K562 (cell line): ENCODE results near the gene MYOM3. TPM values are rescaled to one million over a fixed set of nuclear protein-coding genes. Genes with fewer than 3 reads are reported as not detected.
A peak's percentile ranks its signal among the peaks of the same experiment; 100 is the strongest.

ENCODE experiments used
- ATAC-seq: fragments of 200-7000 bp; cut with Tn5 transposase; 3 replicates; pipeline ENCODE4 v1.9.1; 2020; ENCODE audit warnings: moderate library complexity
- BruUV-seq: library from RNA; stranded (reverse); fragments of 400-500 nt; replicated peaks from 2 replicates; lab custom pipeline; 2021; lab: Mats Ljungman, UMichigan
- CTCF ChIA-PET: fragments of 300-600 bp; formaldehyde crosslinking; extraction: SDS; loops from one replicate; lab custom pipeline; 2021; ENCODE audit warnings: low intra/inter-chr PET ratio; lab: Yijun Ruan, JAX
- POLR2A ChIA-PET: fragments of 300-600, 350-650 bp; sonication (Branson Sonifier 250); formaldehyde crosslinking; extraction: SDS; loops from one replicate; lab custom pipeline; 2021; ENCODE audit warnings: antibody characterized with exemption, inconsistent platforms; lab: Yijun Ruan, JAX
- DNase-seq, 4 experiments: peaks; one replicate each; pipeline versions ENCODE4 v3.0.0 to v3.0.0-alpha.2; 2011 to 2018; ENCODE audit warnings: low spot score in 3 of 4, mixed read lengths in 3 of 4; ENCODE audit errors: extremely low read depth in 1 of 4
- FAIRE-seq: peaks from 2 replicates; lab custom pipeline; 2011; peaks lifted over from hg19 to GRCh38; lab: Jason Lieb, UNC
- H2AFZ ChIP-seq: 2 replicates; pipeline ENCODE4 v1.6.0; 2011; ENCODE audit warnings: low read depth, low read length, control low read depth, inconsistent platforms
- H3K27ac ChIP-seq: fragments of 200-600 bp; 3 replicates; pipeline ENCODE4 v1.8.0; 2011; ENCODE audit warnings: low read depth, mild to moderate bottlenecking, control low read depth, inconsistent platforms, low read length, moderate library complexity, mixed read lengths; ENCODE audit errors: extremely low read depth
- H3K27me3 ChIP-seq, 2 experiments: fragments of 300-600 bp in 1 of 2; 2 replicates in 1 of 2; 3 replicates in 1 of 2; pipeline versions ENCODE4 v1.6.0 to v1.8.0; 2011; ENCODE audit warnings: inconsistent platforms in 2 of 2, low read length in 2 of 2, mild to moderate bottlenecking in 1 of 2, mixed read lengths in 1 of 2, moderate library complexity in 1 of 2; ENCODE audit not compliant: control insufficient read depth in 2 of 2, insufficient read depth in 2 of 2
- H3K36me3 ChIP-seq: fragments of 300-600 bp; 3 replicates; pipeline ENCODE4 v1.8.0; 2011; ENCODE audit warnings: mild to moderate bottlenecking, low read length, inconsistent platforms; ENCODE audit not compliant: control insufficient read depth, insufficient read depth
- H3K4me1 ChIP-seq, 2 experiments: fragments of 200-600 bp in 1 of 2; replicated peaks in 1 of 2; 2 replicates in 1 of 2; 3 replicates in 1 of 2; pipeline versions ENCODE4 v1.5.1 to v1.8.0; 2011; ENCODE audit warnings: inconsistent platforms in 2 of 2, low read length in 2 of 2, mild to moderate bottlenecking in 1 of 2, mixed read lengths in 1 of 2, moderate library complexity in 1 of 2; ENCODE audit not compliant: control insufficient read depth in 2 of 2, insufficient read depth in 2 of 2
- H3K4me2 ChIP-seq: 2 replicates; pipeline ENCODE4 v1.6.1; 2011; ENCODE audit warnings: low read length, control low read depth, inconsistent platforms, mixed read lengths; ENCODE audit not compliant: insufficient read depth
- H3K4me3 ChIP-seq: fragments of 200-600 bp; sonication (generic), shearing (Covaris generic); 2 replicates; pipeline ENCODE4 v1.5.1; 2016; ENCODE audit warnings: control low read depth, inconsistent platforms
- H3K79me2 ChIP-seq: fragments of 200-600 bp; 3 replicates; pipeline ENCODE4 v1.8.0; 2011; ENCODE audit warnings: low read length, inconsistent platforms; ENCODE audit not compliant: control insufficient read depth, insufficient read depth
- H3K9ac ChIP-seq, 2 experiments: 2 replicates each; pipeline versions ENCODE4 v1.6.0 to v1.6.1; 2011; ENCODE audit warnings: low read depth in 2 of 2, low read length in 2 of 2, control low read depth in 1 of 2, inconsistent platforms in 1 of 2, mild to moderate bottlenecking in 1 of 2, mixed read lengths in 1 of 2; ENCODE audit not compliant: insufficient read depth in 1 of 2
- H3K9me1 ChIP-seq: one replicate; pipeline ENCODE4 v1.6.0; 2011; ENCODE audit warnings: inconsistent platforms, mild to moderate bottlenecking, low read length, moderate library complexity; ENCODE audit not compliant: control insufficient read depth, insufficient read depth
- H3K9me3 ChIP-seq: replicated peaks from 2 replicates; pipeline ENCODE4 v1.5.1; 2011; ENCODE audit warnings: low read depth, low read length, inconsistent platforms; ENCODE audit not compliant: control insufficient read depth, insufficient read depth
- H4K20me1 ChIP-seq: replicated peaks from 2 replicates; pipeline ENCODE4 v1.6.1; 2011; ENCODE audit warnings: low read length, inconsistent platforms, mixed read lengths; ENCODE audit not compliant: control insufficient read depth, insufficient read depth
- DNMT1 ChIP-seq: fragments of 450-650 bp; IDR thresholded peaks from 2 replicates; pipeline ENCODE4 v1.6.1; 2016; ENCODE audit warnings: antibody characterized with exemption, mild to moderate bottlenecking
- EGR1 ChIP-seq: fragments of 450-650 bp; conservative IDR thresholded peaks from 2 replicates; pipeline ENCODE4 v1.6.1; 2017; ENCODE audit warnings: mild to moderate bottlenecking
- ESRRA ChIP-seq: fragments of 450-650 bp; IDR thresholded peaks from 2 replicates; pipeline ENCODE4 v1.6.1; 2014; ENCODE audit warnings: low read depth, mild to moderate bottlenecking, moderate library complexity, borderline replicate concordance
- NFXL1 ChIP-seq: fragments of 450-650 bp; formaldehyde crosslinking; IDR thresholded peaks from 2 replicates; pipeline ENCODE4 v1.4.0; 2021; ENCODE audit warnings: mild to moderate bottlenecking
- RBM25 ChIP-seq: fragments of 200-400 bp; formaldehyde crosslinking; IDR thresholded peaks from 2 replicates; pipeline ENCODE4 v1.6.1; 2018; ENCODE audit warnings: low read length, low read depth, moderate library complexity; ENCODE audit not compliant: severe bottlenecking
- SETDB1 ChIP-seq: IDR thresholded peaks from one replicate; pipeline ENCODE4 v1.6.1; 2012; ENCODE audit warnings: low read length, control low read depth, inconsistent platforms
- TCFL5 ChIP-seq: fragments of 250-450 bp; sonication (Bioruptor Pico); conservative IDR thresholded peaks from 2 replicates; pipeline ENCODE4 v1.6.1; 2021; ENCODE audit warnings: mild to moderate bottlenecking, moderate library complexity, matching md5 sums
- TFAM ChIP-seq: fragments of 250-450 bp; sonication (Bioruptor Pico); conservative IDR thresholded peaks from 2 replicates; pipeline ENCODE4 v1.5.0; 2021; ENCODE audit warnings: mild to moderate bottlenecking, moderate library complexity
- YY1 ChIP-seq, 3 experiments: IDR thresholded peaks; 2 replicates each; pipeline ENCODE4 v1.6.1; 2011; ENCODE audit warnings: low read length in 2 of 3, mild to moderate bottlenecking in 2 of 3, moderate library complexity in 2 of 3, borderline replicate concordance in 1 of 3, control low read depth in 1 of 3, low read depth in 1 of 3; ENCODE audit not compliant: insufficient read depth in 3 of 3, insufficient replicate concordance in 2 of 3, control insufficient read depth in 1 of 3, insufficient read length in 1 of 3; ENCODE audit errors: extremely low read depth in 1 of 3
- ZNF197 ChIP-seq: fragments of 200-800 bp; sonication (Bioruptor generic); IDR thresholded peaks from 2 replicates; pipeline ENCODE4 v1.6.1; 2016; ENCODE audit warnings: low read depth, missing genetic modification characterization, missing compliant biosample characterization
- ZNF274 ChIP-seq: IDR thresholded peaks from 2 replicates; pipeline ENCODE4 v1.6.1; 2011; ENCODE audit warnings: low read depth, mild to moderate bottlenecking, low read length, moderate library complexity, borderline replicate concordance
- ZNF695 ChIP-seq: fragments of 450-650 bp; formaldehyde crosslinking; IDR thresholded peaks from 2 replicates; pipeline ENCODE4 v1.4.0; 2020; ENCODE audit warnings: mild to moderate bottlenecking, moderate library complexity
- WGBS: fragments of 100-300 bp; shearing (Covaris generic); methylation state at CpG from one replicate; pipeline ENCODE4 v1.1.6; 2016; ENCODE audit warnings: low coverage, mixed read lengths; ENCODE audit not compliant: insufficient coverage; ENCODE audit errors: missing lambda C conversion rate; 5-methylcytosine and 5-hydroxymethylcytosine counted together
- in situ Hi-C: fragments of 300-500 bp; cut with MboI; formaldehyde crosslinking; loops from 4 replicates; pipeline ENCODE4 v1.15.0; 2018; ENCODE audit warnings: inconsistent platforms, mixed read lengths
- intact Hi-C: fragments of 100-400 bp; cut with micrococcal nuclease; formaldehyde crosslinking; loops from 2 replicates; pipeline ENCODE4 v1.14.2; 2022
- polyA plus RNA-seq, 8 experiments: library from polyadenylated mRNA; depleted of rRNA in 4 of 8; stranded (reverse) in 5 of 8; unstranded in 3 of 8; fragments of >200 nt; fragmentation: Nextera tagmentation in 2 of 8; fragmentation: Illumina TruSeq in 1 of 8; extraction: Ambion mirVana in 2 of 8; extraction: Trizol in 1 of 8; gene quantifications; 2 replicates each; pipeline versions ENCODE4 v1.2.1 to v1.2.3, GENCODE V29; 2011 to 2014; ENCODE audit warnings: inconsistent platforms in 1 of 8, missing spikeins in 1 of 8
- total RNA-seq, 7 experiments: library from RNA; depleted of rRNA in 6 of 7; stranded (reverse); fragments of >200 nt in 6 of 7; fragmentation: Illumina TruSeq in 2 of 7; extraction: Trizol in 2 of 7; gene quantifications; 2 replicates each; pipeline versions ENCODE4 v1.2.1 to v1.2.3, GENCODE V29; 2011 to 2021; ENCODE audit warnings: low replicate concordance in 1 of 7
- TF ChIP-seq, protein P1 (sequence below): fragments of 450-650 bp; conservative IDR thresholded peaks from 2 replicates; pipeline ENCODE4 v1.6.1; 2016; ENCODE audit warnings: missing genetic modification characterization, low read depth, mild to moderate bottlenecking, control low read depth, missing compliant biosample characterization

Gene MYOM3
- total and polyA plus RNA-seq, 9 of the 15 experiments (the other 6 are each of a cell fraction or from before 2014, with no cell fraction given): 0.01 TPM; not detected in 8

GRCh38 chr1:24109686-24110475, 2.1 kb downstream of the MYOM3 start:
- peaks cover 0 to 29% of the 10 kb centered on the region in 2 experiments; a peak in 3 of 5 replicates for H3K4me1 ChIP-seq
- POLR2A ChIA-PET: interaction anchor here (0.9 kb wide), 1 partner anchor 134 kb away, joined by 5 read pairs; no protein-coding TSS in a partner anchor
- H3K9ac ChIP-seq: no peak overlapping the region
- H3K27ac ChIP-seq: no peak overlapping the region
- H3K4me2 ChIP-seq: no peak overlapping the region
- no peaks in the 10 kb centered on the region for H3K9me1 ChIP-seq
- H4K20me1 ChIP-seq: peaks cover 10% of the 10 kb centered on the region
- H3K4me3 ChIP-seq: no peak overlapping the region
- in situ Hi-C loops (no loop called here), intact Hi-C loops (loop anchor here (5.0 kb wide), 1 partner anchor 163 kb away; no protein-coding TSS in a partner anchor)
- H3K27me3 ChIP-seq: peaks cover 50 to 83% of the 10 kb centered on the region in 2 experiments
- no TSS peak for BruUV-seq
- H3K36me3 ChIP-seq: no peaks in the 10 kb centered on the region
- CTCF ChIA-PET: no interaction called here
- TF ChIP-seq EGR1 (peak; percentile 40; the same call in 1 of the 2 replicates), YY1 (IDR thresholded peaks at IDR 0.05; ENCODE audit: borderline replicate concordance in 1 of 3, control insufficient read depth in 1 of 3, extremely low read depth in 1 of 3, insufficient read depth in 3 of 3, insufficient read length in 1 of 3, insufficient replicate concordance in 2 of 3, low read depth in 1 of 3, low read length in 2 of 3) (no peak), ESRRA (peak; percentile 15; the same call in 1 of the 2 replicates)
- ATAC-seq (no peak), FAIRE-seq (no peak), DNase-seq (no peak)
- 4% methylated on average over 15 of the region's 15 CpGs for WGBS
- no peak overlapping the region for H2AFZ ChIP-seq
- no peaks in the 10 kb centered on the region for H3K79me2 ChIP-seq
- no peaks in the 10 kb centered on the region for H3K9me3 ChIP-seq

DNA sequence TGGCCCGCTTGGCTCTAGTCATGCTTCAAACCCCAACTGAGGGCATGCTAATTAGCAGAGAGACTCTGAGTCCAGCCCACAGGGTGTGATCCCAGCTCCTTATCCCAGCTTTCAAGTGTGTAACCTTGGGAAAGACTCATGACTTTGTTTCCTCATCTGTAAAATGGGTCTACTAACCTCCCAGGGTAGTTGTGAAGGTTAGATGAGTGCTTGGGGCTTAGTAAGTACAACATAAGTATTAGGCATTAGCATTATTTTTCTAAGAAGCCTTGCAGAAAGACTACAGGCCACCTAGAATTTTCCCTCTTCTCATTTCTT, 2.8 kb downstream of the MYOM3 start:
- no TSS peak for BruUV-seq
- no peak overlapping the region for H2AFZ ChIP-seq
- whole genome bisulfite sequencing: 10% methylated on average over 1 of the region's 1 CpG
- no peak overlapping the region; a peak in 1 of 4 replicates for H3K9ac ChIP-seq
- no peaks in the 10 kb centered on the region for H3K36me3 ChIP-seq
- no peaks in the 10 kb centered on the region for H3K9me1 ChIP-seq
- no peak overlapping the region for H3K27ac ChIP-seq
- intact Hi-C loops: no loop called here
- CTCF ChIA-PET: no interaction called here
- no peak overlapping the region for H3K4me2 ChIP-seq
- H3K9me3 ChIP-seq: no peaks in the 10 kb centered on the region
- H4K20me1 ChIP-seq: peaks cover 10% of the 10 kb centered on the region
- DNase-seq (no peak), FAIRE-seq (no peak), ATAC-seq (no peak)
- peaks cover 0 to 29% of the 10 kb centered on the region in 2 experiments; a peak in 3 of 5 replicates for H3K4me1 ChIP-seq
- H3K79me2 ChIP-seq: no peaks in the 10 kb centered on the region
- in situ Hi-C loops: no loop called here
- peaks cover 46 to 77% of the 10 kb centered on the region in 2 experiments for H3K27me3 ChIP-seq
- H3K4me3 ChIP-seq: no peak overlapping the region
- POLR2A ChIA-PET: no interaction called here
- TF ChIP-seq ZNF695 (CRISPR knock-in tag): no peak
- TF ChIP-seq RBM25: peak; percentile 71
- no peak for TF ChIP-seq TFAM (CRISPR knock-in tag)
- TF ChIP-seq, protein P1, sequence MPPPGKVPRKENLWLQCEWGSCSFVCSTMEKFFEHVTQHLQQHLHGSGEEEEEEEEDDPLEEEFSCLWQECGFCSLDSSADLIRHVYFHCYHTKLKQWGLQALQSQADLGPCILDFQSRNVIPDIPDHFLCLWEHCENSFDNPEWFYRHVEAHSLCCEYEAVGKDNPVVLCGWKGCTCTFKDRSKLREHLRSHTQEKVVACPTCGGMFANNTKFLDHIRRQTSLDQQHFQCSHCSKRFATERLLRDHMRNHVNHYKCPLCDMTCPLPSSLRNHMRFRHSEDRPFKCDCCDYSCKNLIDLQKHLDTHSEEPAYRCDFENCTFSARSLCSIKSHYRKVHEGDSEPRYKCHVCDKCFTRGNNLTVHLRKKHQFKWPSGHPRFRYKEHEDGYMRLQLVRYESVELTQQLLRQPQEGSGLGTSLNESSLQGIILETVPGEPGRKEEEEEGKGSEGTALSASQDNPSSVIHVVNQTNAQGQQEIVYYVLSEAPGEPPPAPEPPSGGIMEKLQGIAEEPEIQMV (tag): no peak
- no peak for TF ChIP-seq TCFL5 (CRISPR knock-in tag)
- peak; percentile 52; the same call in 1 of the 2 replicates for TF ChIP-seq ESRRA
- TF ChIP-seq ZNF197 (CRISPR knock-in tag): no peak
- no peak for TF ChIP-seq DNMT1
- no peak for TF ChIP-seq SETDB1
- no peak for TF ChIP-seq NFXL1 (CRISPR knock-in tag)
- TF ChIP-seq ZNF274: no peak
